ENCODE results near the gene LCT. TPM values are rescaled to one million over a fixed set of nuclear protein-coding genes. Genes with fewer than 3 reads are reported as not detected.

The LCT gene
- total and polyA plus RNA-seq, 2 experiments from 2014 or later: not detected

DNA sequence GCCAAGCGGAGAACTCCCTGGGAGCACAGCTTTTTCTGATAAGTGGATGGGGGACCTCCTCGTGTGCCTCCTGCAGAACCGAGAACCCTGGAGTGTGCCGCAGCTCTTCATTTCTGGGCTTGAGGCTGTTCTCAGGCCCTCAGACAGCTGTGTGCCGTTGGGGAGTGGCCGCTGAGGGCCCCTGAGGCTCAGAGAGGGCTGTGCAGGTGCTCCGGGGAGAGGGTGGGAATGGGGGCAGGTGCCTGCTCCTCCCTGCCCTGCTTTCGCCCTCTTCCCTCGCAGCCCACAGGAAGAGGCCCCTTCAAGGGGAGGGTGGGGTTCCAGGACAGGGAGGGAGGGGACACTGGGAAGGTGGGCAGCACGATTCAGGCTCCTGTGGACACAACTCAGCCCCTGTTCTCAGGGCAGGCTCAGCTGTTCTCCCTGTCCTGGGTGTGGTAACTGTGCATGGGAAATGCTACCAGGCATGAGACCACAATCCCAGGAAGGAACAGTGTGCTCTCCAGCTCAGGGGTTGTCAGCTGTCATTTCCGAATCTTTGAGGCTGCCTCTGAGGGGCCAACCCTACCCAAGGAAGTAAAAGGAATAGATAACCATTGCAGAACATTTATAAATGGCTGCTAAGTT, 11.3 kb downstream of the LCT start:
- no peaks in the 10 kb centered on the region for H3K36me3 ChIP-seq (ENCODE audit: insufficient read depth)
- H3K4me2 ChIP-seq: no peak overlapping the region
- no peaks in the 10 kb centered on the region for H3K79me2 ChIP-seq (replicated peaks; ENCODE audit: insufficient read depth)
- H3K4me1 Mint-ChIP-seq: no peaks in the 10 kb centered on the region
- H3F3A ChIP-seq (replicated peaks; ENCODE audit: low read depth): no peaks in the 10 kb centered on the region
- DNase-seq (ENCODE audit: low spot score): no peak
- peaks cover 2% of the 10 kb centered on the region; the same call in 1 of the 2 replicates for H3K9me2 ChIP-seq (ENCODE audit: insufficient read depth)
- no peaks in the 10 kb centered on the region for H3K27me3 ChIP-seq (ENCODE audit: insufficient read depth)
- no peak overlapping the region for H3K4me3 ChIP-seq
- H3K36me3 Mint-ChIP-seq (ENCODE audit: low read depth): no peaks in the 10 kb centered on the region; the same call in 2 of the 3 replicates
- no peaks in the 10 kb centered on the region for H3K4me1 ChIP-seq (ENCODE audit: insufficient read depth)
- no peak overlapping the region for H3K27ac ChIP-seq (ENCODE audit: low read depth)
- peak overlapping the region; percentile 76; the same call in 1 of the 2 replicates for H2AFZ ChIP-seq
- H3K27ac Mint-ChIP-seq: no peak overlapping the region
- no peaks in the 10 kb centered on the region for H4K20me1 ChIP-seq (replicated peaks; ENCODE audit: insufficient read depth)
- no peak overlapping the region for H3K4me3 Mint-ChIP-seq
- TF ChIP-seq JUNB (IDR thresholded peaks at IDR 0.05; ENCODE audit: unreplicated experiment) (no peak), ZNF331 (CRISPR knock-in tag; IDR thresholded peaks at IDR 0.05; ENCODE audit: low read depth) (no peak), CREB1 (CRISPR knock-in tag; IDR thresholded peaks at IDR 0.05; ENCODE audit: low read depth) (no peak), STAT1 (IDR thresholded peaks at IDR 0.05; ENCODE audit: unreplicated experiment) (no peak), ZNF114 (CRISPR knock-in tag; IDR thresholded peaks at IDR 0.05) (no peak), EZH2 (IDR thresholded peaks at IDR 0.05; ENCODE audit: low read depth, unreplicated experiment) (no peak), POLR2AphosphoS5 (IDR thresholded peaks at IDR 0.05; ENCODE audit: low read depth) (no peak), NANOG (IDR thresholded peaks at IDR 0.05; ENCODE audit: borderline replicate concordance) (no peak)
- TF ChIP-seq, protein P1, sequence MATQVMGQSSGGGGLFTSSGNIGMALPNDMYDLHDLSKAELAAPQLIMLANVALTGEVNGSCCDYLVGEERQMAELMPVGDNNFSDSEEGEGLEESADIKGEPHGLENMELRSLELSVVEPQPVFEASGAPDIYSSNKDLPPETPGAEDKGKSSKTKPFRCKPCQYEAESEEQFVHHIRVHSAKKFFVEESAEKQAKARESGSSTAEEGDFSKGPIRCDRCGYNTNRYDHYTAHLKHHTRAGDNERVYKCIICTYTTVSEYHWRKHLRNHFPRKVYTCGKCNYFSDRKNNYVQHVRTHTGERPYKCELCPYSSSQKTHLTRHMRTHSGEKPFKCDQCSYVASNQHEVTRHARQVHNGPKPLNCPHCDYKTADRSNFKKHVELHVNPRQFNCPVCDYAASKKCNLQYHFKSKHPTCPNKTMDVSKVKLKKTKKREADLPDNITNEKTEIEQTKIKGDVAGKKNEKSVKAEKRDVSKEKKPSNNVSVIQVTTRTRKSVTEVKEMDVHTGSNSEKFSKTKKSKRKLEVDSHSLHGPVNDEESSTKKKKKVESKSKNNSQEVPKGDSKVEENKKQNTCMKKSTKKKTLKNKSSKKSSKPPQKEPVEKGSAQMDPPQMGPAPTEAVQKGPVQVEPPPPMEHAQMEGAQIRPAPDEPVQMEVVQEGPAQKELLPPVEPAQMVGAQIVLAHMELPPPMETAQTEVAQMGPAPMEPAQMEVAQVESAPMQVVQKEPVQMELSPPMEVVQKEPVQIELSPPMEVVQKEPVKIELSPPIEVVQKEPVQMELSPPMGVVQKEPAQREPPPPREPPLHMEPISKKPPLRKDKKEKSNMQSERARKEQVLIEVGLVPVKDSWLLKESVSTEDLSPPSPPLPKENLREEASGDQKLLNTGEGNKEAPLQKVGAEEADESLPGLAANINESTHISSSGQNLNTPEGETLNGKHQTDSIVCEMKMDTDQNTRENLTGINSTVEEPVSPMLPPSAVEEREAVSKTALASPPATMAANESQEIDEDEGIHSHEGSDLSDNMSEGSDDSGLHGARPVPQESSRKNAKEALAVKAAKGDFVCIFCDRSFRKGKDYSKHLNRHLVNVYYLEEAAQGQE (IDR thresholded peaks at IDR 0.05; ENCODE audit: unreplicated experiment): no peak
- TF ChIP-seq, protein P2, sequence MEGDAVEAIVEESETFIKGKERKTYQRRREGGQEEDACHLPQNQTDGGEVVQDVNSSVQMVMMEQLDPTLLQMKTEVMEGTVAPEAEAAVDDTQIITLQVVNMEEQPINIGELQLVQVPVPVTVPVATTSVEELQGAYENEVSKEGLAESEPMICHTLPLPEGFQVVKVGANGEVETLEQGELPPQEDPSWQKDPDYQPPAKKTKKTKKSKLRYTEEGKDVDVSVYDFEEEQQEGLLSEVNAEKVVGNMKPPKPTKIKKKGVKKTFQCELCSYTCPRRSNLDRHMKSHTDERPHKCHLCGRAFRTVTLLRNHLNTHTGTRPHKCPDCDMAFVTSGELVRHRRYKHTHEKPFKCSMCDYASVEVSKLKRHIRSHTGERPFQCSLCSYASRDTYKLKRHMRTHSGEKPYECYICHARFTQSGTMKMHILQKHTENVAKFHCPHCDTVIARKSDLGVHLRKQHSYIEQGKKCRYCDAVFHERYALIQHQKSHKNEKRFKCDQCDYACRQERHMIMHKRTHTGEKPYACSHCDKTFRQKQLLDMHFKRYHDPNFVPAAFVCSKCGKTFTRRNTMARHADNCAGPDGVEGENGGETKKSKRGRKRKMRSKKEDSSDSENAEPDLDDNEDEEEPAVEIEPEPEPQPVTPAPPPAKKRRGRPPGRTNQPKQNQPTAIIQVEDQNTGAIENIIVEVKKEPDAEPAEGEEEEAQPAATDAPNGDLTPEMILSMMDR (conservative IDR thresholded peaks at IDR 0.05; ENCODE audit: low read depth in 2 of 2): no peak
- no peaks in the 10 kb centered on the region for H3K27me3 Mint-ChIP-seq (ENCODE audit: insufficient read depth, low read depth, poor library complexity)
- H3K9me3 Mint-ChIP-seq: peaks cover 12% of the 10 kb centered on the region; the same call in 2 of the 3 replicates
- peak; percentile 73 for ATAC-seq

DNA sequence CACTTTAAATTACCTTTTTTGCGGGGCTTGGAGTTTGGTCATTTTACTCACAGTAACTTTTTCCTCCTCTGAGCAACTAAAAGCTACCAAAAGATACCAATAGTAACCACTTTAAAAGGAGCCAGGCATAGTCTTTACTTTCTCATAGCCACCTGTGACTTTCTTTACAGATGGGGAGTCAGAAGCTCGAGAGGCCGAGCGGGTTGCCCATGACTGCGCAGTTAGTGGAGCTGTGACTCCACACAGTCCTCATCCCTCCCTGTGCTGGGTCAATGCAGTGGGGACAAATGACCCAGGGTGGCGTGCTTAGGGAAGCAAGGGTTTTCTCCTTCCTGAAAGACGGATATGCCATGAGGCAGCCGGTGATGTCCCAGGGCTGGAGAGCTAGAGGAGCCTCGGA, 11.9 kb downstream of the LCT start:
- Mint-ChIP-seq H3K4me1 (no peaks in the 10 kb centered on the region), H3K9me3 (peaks cover 15% of the 10 kb centered on the region; the same call in 2 of the 3 replicates), H3K27ac (no peak overlapping the region), H3K4me3 (no peak overlapping the region), H3K36me3 (ENCODE audit: low read depth) (no peaks in the 10 kb centered on the region; the same call in 2 of the 3 replicates), H3K27me3 (ENCODE audit: insufficient read depth, low read depth, poor library complexity) (no peaks in the 10 kb centered on the region)
- no peaks in the 10 kb centered on the region for H3K36me3 ChIP-seq (ENCODE audit: insufficient read depth)
- ATAC-seq: peak; percentile 62
- H3K79me2 ChIP-seq (replicated peaks; ENCODE audit: insufficient read depth): no peaks in the 10 kb centered on the region
- H3K4me1 ChIP-seq (ENCODE audit: insufficient read depth): no peaks in the 10 kb centered on the region
- no peak overlapping the region for H3K4me2 ChIP-seq
- no peak overlapping the region for H3K27ac ChIP-seq (ENCODE audit: low read depth)
- H4K20me1 ChIP-seq (replicated peaks; ENCODE audit: insufficient read depth): no peaks in the 10 kb centered on the region
- H3K9me2 ChIP-seq (ENCODE audit: insufficient read depth): peaks cover 2% of the 10 kb centered on the region; the same call in 1 of the 2 replicates
- H2AFZ ChIP-seq: peak overlapping the region; percentile 76; the same call in 1 of the 2 replicates
- H3F3A ChIP-seq (replicated peaks; ENCODE audit: low read depth): no peaks in the 10 kb centered on the region
- no peak overlapping the region for H3K4me3 ChIP-seq
- no peak for TF ChIP-seq EZH2 (IDR thresholded peaks at IDR 0.05; ENCODE audit: low read depth, unreplicated experiment)
- TF ChIP-seq ZNF114 (CRISPR knock-in tag; IDR thresholded peaks at IDR 0.05): no peak
- no peak for TF ChIP-seq NANOG (IDR thresholded peaks at IDR 0.05; ENCODE audit: borderline replicate concordance)
- DNase-seq (ENCODE audit: low spot score): no peak
- no peaks in the 10 kb centered on the region for H3K27me3 ChIP-seq (ENCODE audit: insufficient read depth)

Measured in GM23338 (cell line).